Hepatocyte (in vitro differentiated cells): ENCODE measurements around the gene IBSP. TPM values are rescaled to one million over a fixed set of nuclear protein-coding genes. Genes with fewer than 3 reads are reported as not detected.

Source experiments
- DNase-seq: peaks from one replicate; pipeline ENCODE4 v3.0.0-alpha.2; 2016; ENCODE audit warnings: low spot score
- H2AFZ ChIP-seq: fragments of 200-600 bp; sonication (generic); 2 replicates; pipeline ENCODE4 v1.6.0; 2016; ENCODE audit warnings: antibody characterized with exemption, mild to moderate bottlenecking
- H3K27ac ChIP-seq: fragments of 200-600 bp; sonication (generic); 2 replicates; pipeline ENCODE4 v1.5.1; 2016; ENCODE audit warnings: mild to moderate bottlenecking
- H3K27me3 ChIP-seq: fragments of 200-600 bp; sonication (generic); 2 replicates; pipeline ENCODE4 v1.6.1; 2016
- H3K36me3 ChIP-seq: fragments of 200-600 bp; sonication (generic); replicated peaks from 2 replicates; pipeline ENCODE4 v1.5.1; 2016; ENCODE audit warnings: low read depth; ENCODE audit not compliant: insufficient read depth
- H3K4me1 ChIP-seq: fragments of 200-600 bp; sonication (generic); 2 replicates; pipeline ENCODE4 v1.5.1; 2016; ENCODE audit warnings: mild to moderate bottlenecking, moderate library complexity; ENCODE audit not compliant: insufficient read depth
- H3K4me2 ChIP-seq: fragments of 200-600 bp; sonication (generic); 2 replicates; pipeline ENCODE4 v1.6.0; 2016
- H3K4me3 ChIP-seq: fragments of 200-600 bp; sonication (generic); 2 replicates; pipeline ENCODE4 v1.5.1; 2016; ENCODE audit warnings: mild to moderate bottlenecking
- H3K79me2 ChIP-seq: fragments of 200-600 bp; sonication (generic); 2 replicates; pipeline ENCODE4 v1.6.0; 2017; ENCODE audit warnings: mild to moderate bottlenecking
- H3K9me2 ChIP-seq: fragments of 200-600 bp; sonication (generic); replicated peaks from 2 replicates; pipeline ENCODE4 v1.6.0; 2017; ENCODE audit warnings: mild to moderate bottlenecking; ENCODE audit not compliant: insufficient read depth
- H3K9me3 ChIP-seq: fragments of 200-600 bp; sonication (generic); 2 replicates; pipeline ENCODE4 v1.5.1; 2016; ENCODE audit warnings: low read depth, mild to moderate bottlenecking
- H4K20me1 ChIP-seq: fragments of 200-600 bp; sonication (generic); 2 replicates; pipeline ENCODE4 v1.6.0; 2016; ENCODE audit warnings: mild to moderate bottlenecking; ENCODE audit not compliant: insufficient read depth, poor library complexity, severe bottlenecking
- EZH2 ChIP-seq: fragments of 200-600 bp; sonication (generic); IDR thresholded peaks from 2 replicates; pipeline ENCODE4 v1.6.1; 2016; ENCODE audit warnings: antibody characterized with exemption, mild to moderate bottlenecking, borderline replicate concordance
- EZH2phosphoT487 ChIP-seq: fragments of 200-600 bp; sonication (generic); IDR thresholded peaks from one replicate; pipeline ENCODE4 v1.6.1; 2018; ENCODE audit warnings: antibody characterized with exemption, mild to moderate bottlenecking, low read depth, moderate library complexity; ENCODE audit not compliant: unreplicated experiment, severe bottlenecking
- WGBS: methylation state at CpG from one replicate; pipeline ENCODE4 v1.1.6; 2016; ENCODE audit warnings: low lambda C conversion rate; ENCODE audit errors: missing lambda C conversion rate; 5-methylcytosine and 5-hydroxymethylcytosine counted together
- polyA plus RNA-seq: library from polyadenylated mRNA; unstranded; fragments of >200 nt; fragmentation: Nextera tagmentation; extraction: Ambion mirVana; gene quantifications from 2 replicates; pipeline ENCODE4 v1.2.1, GENCODE V29; 2016
- total RNA-seq: library from RNA; depleted of rRNA; stranded (reverse); fragments of >200 nt; gene quantifications from 2 replicates; pipeline ENCODE4 v1.2.3, GENCODE V29; 2014
- TF ChIP-seq, protein P1 (sequence below): fragments of 200-600 bp; sonication (generic); IDR thresholded peaks from 2 replicates; pipeline ENCODE4 v1.5.1; 2016; ENCODE audit warnings: antibody characterized with exemption, mild to moderate bottlenecking; ENCODE audit not compliant: poor library complexity

The IBSP gene
- total and polyA plus RNA-seq, 2 experiments from 2014 or later, result 0.07 to 0.12 TPM

DNA sequence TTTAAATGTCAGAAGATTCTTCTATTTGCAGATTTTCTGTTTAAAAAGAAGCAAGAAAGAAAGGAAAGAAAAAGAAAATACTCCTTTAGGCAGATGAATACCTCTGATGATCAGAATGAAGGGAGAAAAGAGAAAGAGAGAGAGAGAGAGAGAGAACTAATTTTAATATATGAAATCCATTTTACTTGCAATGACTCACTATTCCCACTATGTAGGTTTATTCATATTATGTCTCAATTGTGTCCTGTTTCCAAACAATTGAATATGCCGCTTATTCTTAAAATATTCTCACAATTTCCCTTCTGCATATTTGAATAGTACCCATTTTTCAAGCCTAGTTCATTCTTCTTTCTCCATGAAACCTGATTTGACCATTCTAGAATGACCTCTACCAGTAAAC, 45.1 kb downstream of the IBSP start:
- H3K4me2 ChIP-seq, result no peak overlapping the region
- H3K9me2 ChIP-seq, result no peaks in the 10 kb centered on the region
- no peaks in the 10 kb centered on the region for H3K79me2 ChIP-seq
- H3K9me3 ChIP-seq, result no peaks in the 10 kb centered on the region
- no peak overlapping the region for H3K27ac ChIP-seq
- H2AFZ ChIP-seq, result no peak overlapping the region
- H4K20me1 ChIP-seq, result no peaks in the 10 kb centered on the region
- no peaks in the 10 kb centered on the region for H3K4me1 ChIP-seq
- no peaks in the 10 kb centered on the region for H3K27me3 ChIP-seq
- 93% methylated on average over 1 of the region's 1 CpG for WGBS
- TF ChIP-seq, protein P1, sequence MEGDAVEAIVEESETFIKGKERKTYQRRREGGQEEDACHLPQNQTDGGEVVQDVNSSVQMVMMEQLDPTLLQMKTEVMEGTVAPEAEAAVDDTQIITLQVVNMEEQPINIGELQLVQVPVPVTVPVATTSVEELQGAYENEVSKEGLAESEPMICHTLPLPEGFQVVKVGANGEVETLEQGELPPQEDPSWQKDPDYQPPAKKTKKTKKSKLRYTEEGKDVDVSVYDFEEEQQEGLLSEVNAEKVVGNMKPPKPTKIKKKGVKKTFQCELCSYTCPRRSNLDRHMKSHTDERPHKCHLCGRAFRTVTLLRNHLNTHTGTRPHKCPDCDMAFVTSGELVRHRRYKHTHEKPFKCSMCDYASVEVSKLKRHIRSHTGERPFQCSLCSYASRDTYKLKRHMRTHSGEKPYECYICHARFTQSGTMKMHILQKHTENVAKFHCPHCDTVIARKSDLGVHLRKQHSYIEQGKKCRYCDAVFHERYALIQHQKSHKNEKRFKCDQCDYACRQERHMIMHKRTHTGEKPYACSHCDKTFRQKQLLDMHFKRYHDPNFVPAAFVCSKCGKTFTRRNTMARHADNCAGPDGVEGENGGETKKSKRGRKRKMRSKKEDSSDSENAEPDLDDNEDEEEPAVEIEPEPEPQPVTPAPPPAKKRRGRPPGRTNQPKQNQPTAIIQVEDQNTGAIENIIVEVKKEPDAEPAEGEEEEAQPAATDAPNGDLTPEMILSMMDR, result no peak
- no peak for TF ChIP-seq EZH2
- no peak overlapping the region for H3K4me3 ChIP-seq
- H3K36me3 ChIP-seq, result no peaks in the 10 kb centered on the region
- DNase-seq, result no peak

DNA sequence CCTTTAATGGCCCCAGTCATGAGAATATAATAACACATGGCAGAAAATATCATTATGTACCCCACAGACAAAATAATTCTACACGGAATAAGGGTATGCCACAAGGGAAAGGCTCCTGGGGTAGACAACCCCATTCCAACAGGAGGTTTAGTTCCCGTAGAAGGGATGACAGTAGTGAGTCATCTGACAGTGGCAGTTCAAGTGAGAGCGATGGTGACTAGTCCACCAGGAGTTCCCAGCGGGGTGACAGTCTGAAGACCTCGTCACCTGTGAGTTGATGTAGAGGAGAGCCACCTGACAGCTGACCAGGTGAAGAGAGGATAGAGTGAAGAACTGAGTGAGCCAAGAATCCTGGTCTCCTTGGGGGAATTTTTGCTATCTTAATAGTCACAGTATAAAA, 46.9 kb downstream of the IBSP start:
- Histone ChIP-seq H3K4me3 (no peak overlapping the region), H3K79me2 (no peaks in the 10 kb centered on the region), H3K27ac (no peak overlapping the region), H4K20me1 (no peaks in the 10 kb centered on the region), H3K9me2 (no peaks in the 10 kb centered on the region), H3K4me2 (no peak overlapping the region), H3K9me3 (no peaks in the 10 kb centered on the region), H3K36me3 (no peaks in the 10 kb centered on the region), H2AFZ (no peak overlapping the region), H3K4me1 (no peaks in the 10 kb centered on the region), H3K27me3 (no peaks in the 10 kb centered on the region)
- no peak for DNase-seq
- TF ChIP-seq EZH2phosphoT487, result no peak
- 90% methylated on average over 5 of the region's 5 CpGs for WGBS

DNA sequence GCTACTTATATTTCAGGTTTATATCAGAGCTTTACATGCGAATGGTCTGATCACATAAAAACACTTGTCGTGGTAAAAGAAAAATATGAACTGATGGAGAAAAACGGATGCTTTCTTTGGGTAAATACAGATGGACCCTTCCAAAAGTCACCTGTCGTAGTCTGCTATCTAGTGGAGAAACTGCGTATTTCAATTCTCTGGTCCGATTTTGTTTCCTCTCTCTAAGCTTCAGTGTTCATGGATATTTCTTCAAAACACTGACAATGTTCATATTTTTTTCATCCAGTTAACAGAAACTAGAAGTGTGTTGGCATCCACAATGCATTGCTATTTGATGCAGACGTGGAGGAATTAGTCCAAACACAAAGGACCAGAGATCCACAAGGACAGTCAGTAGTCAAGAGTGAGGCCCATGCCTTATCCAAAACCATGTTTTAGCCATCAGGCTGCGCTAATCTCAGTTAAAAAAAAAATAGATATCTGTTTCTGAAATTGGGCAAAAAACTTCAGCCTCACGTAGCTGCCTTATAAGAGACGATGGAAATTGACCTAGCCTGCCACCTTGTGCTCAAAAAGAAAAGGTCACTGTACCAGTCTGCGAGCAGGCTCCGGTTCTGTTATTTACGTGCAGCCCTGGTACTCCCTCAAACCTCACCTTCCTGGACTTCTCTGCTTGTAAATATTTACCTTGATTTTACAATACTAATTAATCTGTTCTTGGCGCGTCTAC, 49.4 kb downstream of the IBSP start:
- Histone ChIP-seq H3K36me3 (no peaks in the 10 kb centered on the region), H3K4me1 (no peaks in the 10 kb centered on the region), H3K27ac (no peak overlapping the region), H3K9me3 (no peaks in the 10 kb centered on the region), H3K27me3 (no peaks in the 10 kb centered on the region), H4K20me1 (no peaks in the 10 kb centered on the region), H3K9me2 (no peaks in the 10 kb centered on the region), H2AFZ (no peak overlapping the region), H3K79me2 (no peaks in the 10 kb centered on the region), H3K4me2 (peak overlapping the region; percentile 65), H3K4me3 (no peak overlapping the region)
- peak; percentile 79 for DNase-seq
- 15% methylated on average over 15 of the region's 15 CpGs for WGBS
- TF ChIP-seq EZH2phosphoT487 (no peak), EZH2 (no peak)
- TF ChIP-seq, protein P1, result peak; percentile 68

DNA sequence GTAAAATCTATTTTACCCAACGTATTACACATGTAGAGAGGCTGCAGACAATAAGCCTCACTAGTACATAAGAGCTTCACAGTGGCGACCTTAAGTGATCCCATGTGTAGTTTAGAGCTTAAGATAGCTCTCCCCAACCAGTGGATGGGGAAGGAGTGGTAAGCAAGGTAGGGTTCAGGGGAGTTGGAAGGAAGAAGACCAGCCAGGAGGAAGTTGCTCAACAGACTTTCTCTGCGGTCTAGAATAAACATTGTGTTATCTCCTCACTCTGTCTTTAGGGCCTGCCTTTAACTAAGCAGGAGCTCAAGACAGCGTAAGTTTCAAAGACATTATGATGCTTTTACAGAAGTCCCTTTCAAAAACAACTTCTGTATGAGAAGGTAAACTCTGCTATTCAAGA, 50.3 kb downstream of the IBSP start:
- Histone ChIP-seq H3K27ac (no peak overlapping the region), H3K4me1 (no peaks in the 10 kb centered on the region), H3K79me2 (no peaks in the 10 kb centered on the region), H3K9me2 (no peaks in the 10 kb centered on the region), H3K9me3 (no peaks in the 10 kb centered on the region), H4K20me1 (no peaks in the 10 kb centered on the region), H3K4me3 (no peak overlapping the region), H3K4me2 (no peak overlapping the region), H2AFZ (no peak overlapping the region), H3K36me3 (no peaks in the 10 kb centered on the region), H3K27me3 (no peaks in the 10 kb centered on the region)
- no peak for DNase-seq
- 45% methylated on average over 4 of the region's 4 CpGs for WGBS
- TF ChIP-seq EZH2phosphoT487, result no peak
- TF ChIP-seq EZH2, result no peak
- TF ChIP-seq, protein P1, result no peak
